ENCODE results near the gene SMIM27.
A peak's percentile ranks its signal among the peaks of the same experiment; 100 is the strongest.
"Not testable (repeated sequence)": the region's sequence is repeated elsewhere in the genome, so short reads cannot be mapped to it uniquely, and the experiment has no call there.

SMIM27 gene, protein sequence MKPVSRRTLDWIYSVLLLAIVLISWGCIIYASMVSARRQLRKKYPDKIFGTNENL

DNA sequence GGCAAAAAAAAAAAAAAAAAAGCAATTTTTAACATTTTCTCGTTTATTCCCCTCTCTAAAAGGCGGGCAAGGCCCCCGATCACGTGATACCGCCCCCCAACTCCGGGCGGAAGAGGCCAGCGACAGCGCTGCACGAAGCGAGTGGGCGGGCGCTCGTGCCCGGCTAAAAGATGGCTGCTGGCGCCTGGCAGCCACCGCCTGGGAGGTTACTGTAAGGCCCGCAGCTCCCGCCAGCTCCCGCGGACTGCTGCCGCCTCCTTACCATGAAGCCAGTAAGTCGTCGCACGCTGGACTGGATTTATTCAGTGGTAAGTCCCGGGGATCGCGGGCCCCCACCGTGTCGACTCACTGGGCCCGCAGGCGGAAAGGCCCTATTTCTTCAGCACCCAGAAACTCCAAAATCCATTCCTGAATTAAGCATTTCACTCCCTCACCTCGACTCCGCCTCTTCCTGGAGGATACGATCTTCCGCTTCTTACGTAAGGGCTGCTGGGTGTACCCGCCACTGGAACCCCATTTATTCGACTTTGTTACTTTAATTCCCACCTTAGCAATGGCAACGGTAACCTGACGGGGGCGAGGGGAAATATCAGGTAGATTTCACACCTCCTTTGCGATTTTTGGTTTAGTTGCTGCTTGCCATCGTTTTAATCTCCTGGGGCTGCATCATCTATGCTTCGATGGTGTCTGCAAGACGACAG, at the start of gene SMIM27, which contains the start of gene TOPORS:
SMIM27 (plus strand) TSS at position 156 of the 701 bp plus-strand sequence; CDS start at position 264, 108 bp downstream.
TOPORS (minus strand) TSS at position 415 of the 701 bp plus-strand sequence; CDS start at position 265, 150 bp downstream.
- peak; percentile 83 to 85 for DNase-seq (ENCODE audit: low read depth in 1 of 2, low spot score in 1 of 2)

DNA sequence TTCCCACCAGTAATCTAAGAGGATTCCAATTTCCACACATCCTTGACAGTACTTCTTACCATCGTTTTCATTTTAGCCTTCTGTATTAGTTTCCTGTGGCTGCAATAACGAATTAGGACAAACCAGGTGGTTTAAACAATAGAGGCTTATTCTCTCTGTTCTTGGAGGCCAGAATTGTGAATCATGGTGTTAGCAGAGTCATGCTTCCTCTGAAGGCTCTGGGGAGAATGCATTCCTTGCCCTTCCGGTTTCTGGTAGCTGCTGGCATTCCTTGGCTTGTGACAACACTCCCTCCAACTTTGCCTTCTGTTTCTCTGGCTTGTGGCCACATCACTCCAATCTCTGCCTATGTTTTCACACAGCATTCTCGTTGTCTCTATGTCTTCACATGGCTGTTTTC, 49.7 kb upstream of the SMIM27 start:
- DNase-seq (ENCODE audit: low read depth in 1 of 2, low spot score in 1 of 2): no peak

DNA sequence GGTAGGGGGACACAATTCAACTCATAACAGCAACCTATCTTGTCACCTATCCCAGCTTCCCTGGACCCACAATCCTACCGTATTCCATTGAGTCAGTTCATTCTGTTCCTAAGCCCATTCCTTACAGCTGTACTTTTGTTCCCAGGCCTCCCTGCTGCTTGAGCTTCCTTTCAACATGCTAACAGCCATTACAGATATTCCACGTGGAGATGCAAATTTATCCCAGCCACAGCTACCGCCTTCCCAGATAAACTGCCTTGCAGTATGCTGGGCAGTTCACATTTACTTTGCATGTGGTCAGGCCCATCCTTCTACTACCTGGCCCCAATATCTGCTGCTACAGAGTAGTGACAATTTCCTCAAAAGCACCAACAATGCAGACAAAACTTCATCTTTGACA, 49.1 kb upstream of the SMIM27 start:
- no peak for DNase-seq (ENCODE audit: low read depth in 1 of 2, low spot score in 1 of 2)

DNA sequence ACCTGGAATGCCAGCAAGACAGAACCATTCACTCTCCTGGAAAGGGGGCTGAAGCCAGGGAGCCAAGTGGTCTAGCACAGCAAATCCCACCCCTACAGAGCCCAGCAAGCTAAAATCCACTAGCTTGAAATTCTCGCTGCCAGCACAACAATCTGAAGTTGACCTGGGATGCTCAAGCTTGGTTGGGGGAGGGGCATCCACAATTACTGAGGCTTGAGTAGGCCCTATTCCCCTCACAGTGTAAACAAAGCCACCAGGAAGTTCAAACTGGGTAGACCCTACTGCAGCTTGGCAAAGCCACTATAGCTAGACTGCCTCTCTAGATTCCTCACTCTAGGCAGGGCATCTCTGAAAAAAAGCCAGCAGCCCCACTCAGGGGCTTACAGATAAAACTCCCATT, 43.4 kb upstream of the SMIM27 start:
- no peak for DNase-seq (ENCODE audit: low read depth in 1 of 2, low spot score in 1 of 2)

DNA sequence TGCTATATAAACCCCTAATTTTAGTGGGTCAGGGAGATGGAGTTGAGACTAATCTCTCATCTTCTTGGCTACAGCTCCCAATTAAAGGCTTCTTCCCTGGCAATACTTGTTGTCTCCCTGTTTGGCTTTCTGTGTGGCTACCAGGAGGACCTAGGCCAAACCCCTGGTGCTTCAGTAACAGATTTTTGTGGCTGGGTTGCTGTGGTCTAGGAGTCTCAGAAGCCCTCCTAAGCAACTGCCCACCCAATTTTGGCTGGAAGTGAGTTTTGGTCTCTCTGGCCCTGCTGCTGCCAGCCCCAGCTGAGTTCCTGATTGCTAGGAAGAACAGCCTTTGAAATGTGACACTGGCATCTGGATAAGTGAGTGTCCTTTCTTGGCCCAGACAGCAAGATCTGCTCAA, 35.9 kb upstream of the SMIM27 start:
- no peak for DNase-seq (ENCODE audit: low read depth in 1 of 2, low spot score in 1 of 2)

DNA sequence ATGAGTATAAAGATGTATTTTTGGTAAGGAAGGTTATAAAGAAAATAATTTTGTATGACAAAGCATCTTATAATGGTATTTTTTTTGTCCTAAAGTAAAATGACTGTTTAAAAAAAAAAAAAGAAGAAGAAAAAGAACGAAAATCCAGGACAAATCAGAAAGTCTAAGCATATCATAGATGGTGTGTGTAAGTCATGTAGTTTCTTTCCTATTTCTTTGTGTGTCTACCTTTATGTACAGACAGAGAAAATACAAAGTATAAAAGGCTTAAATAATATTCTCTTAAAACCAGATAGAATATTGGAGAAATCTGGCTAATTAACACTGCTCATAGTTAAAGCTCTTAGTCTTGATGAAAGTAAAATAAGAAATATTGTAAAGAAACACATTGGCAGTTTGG, 33.9 kb upstream of the SMIM27 start:
- no peak for DNase-seq (ENCODE audit: low read depth in 1 of 2, low spot score in 1 of 2)

DNA sequence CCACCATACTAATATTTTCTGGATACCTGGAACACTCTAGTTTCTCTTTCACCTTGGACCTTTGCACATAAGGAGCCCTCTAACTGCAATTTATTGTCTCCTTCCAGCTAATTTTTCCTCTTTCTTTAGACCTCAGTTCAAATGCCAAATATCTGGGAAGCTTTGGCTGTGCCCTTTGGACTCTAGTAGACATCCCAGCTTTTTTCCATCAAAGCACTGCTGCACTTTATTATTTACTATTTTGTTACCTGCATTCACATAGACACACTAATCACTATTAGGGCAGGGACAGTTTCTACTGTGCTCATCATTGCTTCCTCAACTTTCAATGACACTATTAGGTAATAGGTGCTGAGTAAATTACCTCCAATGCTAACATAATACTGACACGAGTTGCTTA, 28.2 kb upstream of the SMIM27 start:
- DNase-seq (ENCODE audit: low read depth in 1 of 2, low spot score in 1 of 2): no peak

DNA sequence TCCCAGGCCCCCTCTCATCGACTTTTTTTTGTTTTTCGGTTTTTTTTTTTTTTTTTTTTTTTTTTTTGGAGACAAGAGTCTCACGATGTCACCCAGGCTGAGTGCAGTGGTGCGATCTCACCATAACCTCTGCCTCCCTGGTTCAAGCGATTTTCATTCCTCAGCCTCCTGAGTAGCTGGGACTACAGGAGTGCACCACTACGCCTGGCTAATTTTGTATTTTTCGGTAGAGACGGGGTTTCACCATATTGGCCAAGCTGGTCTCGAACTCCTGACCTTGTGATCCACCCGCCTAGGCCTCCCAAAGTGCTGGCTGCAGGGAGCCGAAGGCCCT, 27.6 kb upstream of the SMIM27 start:
- DNase-seq (ENCODE audit: low read depth in 1 of 2, low spot score in 1 of 2): not testable (repeated sequence)

DNA sequence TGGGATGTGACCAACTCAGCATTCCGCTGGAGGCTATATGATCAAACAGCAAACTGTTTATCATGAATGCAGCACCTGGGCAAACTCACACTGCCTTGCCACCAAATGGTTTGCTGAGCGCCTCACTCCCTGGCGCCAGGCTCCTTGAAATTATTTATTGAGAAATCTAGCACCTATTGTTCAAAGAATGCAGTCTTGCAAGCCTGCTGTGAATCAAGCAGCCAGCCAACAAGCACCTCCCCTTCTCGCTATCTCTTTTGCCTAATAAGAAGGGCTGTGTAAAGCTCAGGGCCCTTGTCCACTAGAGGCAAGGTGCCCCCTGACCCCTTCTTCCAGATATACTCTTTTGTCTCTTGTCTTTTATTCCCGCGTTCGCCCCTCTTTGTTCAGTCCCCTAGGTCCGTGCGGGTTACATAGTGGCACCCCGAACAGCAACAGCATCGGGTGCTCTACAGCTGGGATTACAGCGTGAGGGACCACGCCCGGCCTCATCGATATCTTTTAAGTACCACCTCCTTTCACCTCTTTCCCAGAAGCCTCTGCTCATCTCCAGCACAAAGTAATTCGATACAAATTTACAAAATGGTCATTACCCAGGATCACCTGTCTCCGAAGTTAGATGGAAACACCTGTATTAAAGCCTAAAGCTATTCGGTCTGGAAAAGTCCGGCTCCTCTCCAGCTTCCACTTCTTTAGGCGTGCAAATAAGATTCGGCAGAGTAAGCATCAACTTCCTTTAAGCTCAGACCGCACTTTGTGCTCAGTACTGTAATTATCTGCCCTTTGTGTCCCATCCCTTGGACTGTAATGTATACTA, 27.0 kb upstream of the SMIM27 start:
- DNase-seq (ENCODE audit: low read depth in 1 of 2, low spot score in 1 of 2): no peak

DNA sequence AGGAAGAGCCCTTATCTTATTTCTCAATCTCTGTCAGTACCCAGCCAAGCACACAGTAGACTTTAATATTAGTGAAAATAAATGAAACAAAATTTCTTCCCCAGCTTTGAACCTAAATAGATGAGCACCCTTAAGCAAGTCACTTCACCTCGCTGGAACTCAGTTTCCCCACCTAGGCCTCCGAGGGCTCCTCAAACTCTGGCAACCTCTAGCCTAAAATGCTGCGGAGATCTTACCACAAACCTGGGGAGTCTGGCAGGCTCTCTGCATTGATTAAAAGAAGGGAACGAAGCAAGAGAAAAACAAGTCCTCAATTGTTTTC, 26.5 kb upstream of the SMIM27 start:
- no peak for DNase-seq (ENCODE audit: low read depth in 1 of 2, low spot score in 1 of 2)

DNA sequence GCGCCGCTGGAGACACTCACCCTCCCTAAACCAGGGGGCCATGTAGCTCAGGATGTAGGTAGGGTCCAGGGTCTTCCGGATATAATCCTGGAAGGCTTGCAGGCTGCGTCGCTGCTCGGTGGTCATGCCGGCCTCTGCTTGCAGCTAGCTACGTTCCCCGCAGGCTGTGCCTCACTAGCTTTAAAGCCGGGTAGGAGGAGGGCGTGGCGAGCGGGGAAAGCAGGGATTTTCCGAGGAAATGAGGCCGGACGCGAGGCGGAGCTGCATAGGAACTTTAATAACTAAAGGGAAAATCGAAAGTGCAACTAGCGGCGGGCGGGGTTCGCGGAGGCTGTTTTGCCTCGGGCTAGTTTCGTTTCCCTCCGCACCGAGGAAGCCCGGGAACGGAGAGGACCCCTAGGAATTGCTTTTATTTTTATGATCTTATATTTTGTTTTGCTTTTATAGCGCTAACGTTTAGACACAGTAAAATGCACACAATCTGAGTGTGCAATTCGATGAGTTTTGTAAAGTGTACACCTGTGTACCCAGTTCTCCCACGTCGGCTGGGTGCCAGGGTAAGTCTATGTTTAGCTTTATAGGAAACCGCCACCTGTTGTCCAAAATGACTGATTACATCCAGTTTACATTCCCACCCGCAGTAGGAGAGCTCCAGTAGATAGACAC, 26.0 kb upstream of the SMIM27 start, which contains the start of gene RIGI:
RIGI (minus strand) TSS at position 156 of the 666 bp plus-strand sequence; CDS start at position 126, 30 bp downstream.
- DNase-seq (ENCODE audit: low read depth in 1 of 2, low spot score in 1 of 2): peak; percentile 42 to 61

DNA sequence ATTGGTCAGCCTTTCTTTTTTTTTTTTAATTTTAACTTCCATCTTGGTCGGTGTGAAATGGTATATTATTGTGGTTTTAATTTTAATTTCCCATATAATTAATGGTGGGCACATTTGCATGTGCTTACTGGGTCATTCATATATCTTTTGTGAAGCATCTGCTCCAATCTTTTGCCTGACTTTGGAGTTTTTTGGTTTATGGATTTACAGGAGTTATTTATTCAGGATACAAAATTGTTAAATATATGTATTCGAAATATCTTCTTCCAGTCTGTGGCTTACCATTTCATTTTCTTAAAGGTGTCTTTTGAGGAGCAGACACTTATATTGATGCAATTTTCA, 25.4 kb upstream of the SMIM27 start:
- no peak for DNase-seq (ENCODE audit: low read depth in 1 of 2, low spot score in 1 of 2)

DNA sequence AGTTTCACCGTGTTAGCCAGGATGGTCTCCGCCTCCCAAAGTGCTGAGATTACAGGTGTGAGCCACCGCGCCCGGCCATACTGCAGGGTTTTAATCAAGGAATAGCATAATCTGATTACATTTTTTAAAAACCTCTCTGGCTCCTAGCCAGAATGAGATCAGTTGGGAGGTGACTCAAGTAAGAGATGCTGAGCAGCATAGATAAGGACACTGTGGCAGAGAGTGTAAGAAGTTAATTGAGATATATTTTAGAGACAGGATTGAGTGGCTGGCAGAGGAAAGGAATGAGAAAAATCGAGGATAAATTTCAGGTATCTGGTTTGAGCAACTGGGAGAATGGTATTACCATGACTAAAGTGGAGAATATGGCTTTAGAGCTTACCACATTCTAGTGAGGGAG, 18.8 kb upstream of the SMIM27 start:
- DNase-seq (ENCODE audit: low read depth in 1 of 2, low spot score in 1 of 2): no peak

DNA sequence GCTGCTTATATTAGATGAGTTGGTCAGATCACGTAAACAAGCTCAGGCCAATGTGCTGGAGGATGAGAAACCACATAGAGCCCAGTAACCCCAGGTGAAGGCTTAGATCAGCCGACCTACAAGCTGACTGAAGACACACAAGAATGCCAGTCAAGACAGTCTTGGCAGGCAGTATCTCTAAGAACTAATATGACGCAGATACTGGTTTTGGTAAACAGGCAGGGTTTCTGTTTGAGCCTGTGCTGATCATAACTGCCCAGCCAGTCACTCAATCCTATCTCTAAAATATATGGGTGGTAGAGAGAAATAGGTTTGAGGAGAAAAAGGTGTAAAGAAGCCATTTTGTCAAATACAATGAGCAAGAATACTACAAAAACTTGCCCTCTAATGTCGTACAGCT, 18.3 kb upstream of the SMIM27 start:
- no peak for DNase-seq (ENCODE audit: low read depth in 1 of 2, low spot score in 1 of 2)

DNA sequence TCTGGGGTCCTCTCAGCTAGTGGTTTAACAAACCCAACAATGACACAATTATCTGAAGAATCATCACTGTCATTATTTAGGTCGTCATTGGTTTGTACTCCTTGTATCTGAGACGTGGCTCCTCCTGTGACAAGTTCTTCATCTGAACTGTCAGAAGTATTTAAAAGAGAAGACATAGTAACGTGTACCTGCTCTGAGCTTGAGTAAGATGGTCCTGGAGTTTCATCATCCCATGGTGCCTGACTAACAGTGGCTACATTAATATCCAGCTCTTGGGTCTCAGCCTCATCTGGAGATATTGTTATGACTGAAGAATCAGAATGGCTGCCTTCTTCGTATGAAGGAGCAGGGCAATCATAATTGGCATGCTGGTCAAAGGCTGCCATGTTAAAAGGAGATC, 9.1 kb upstream of the SMIM27 start:
- DNase-seq (ENCODE audit: low read depth in 1 of 2, low spot score in 1 of 2): no peak

DNA sequence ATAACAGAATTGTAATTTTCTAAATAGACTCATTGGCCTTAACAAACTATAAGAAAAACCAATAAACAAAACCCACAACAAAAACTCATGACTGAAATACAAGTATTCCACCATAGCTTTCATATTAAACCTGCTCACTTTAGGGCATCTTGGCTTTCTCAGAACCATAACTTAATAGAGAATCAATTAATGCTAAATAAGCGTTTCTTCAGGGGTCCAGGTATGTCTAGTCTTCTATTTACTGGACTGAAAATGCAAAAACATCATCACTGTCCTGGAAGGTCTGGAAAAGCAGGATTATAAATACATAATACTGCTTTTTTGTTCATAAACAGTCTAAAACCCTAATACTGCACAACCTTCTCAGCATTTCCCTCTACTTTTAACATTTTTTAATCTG, 6.2 kb upstream of the SMIM27 start:
- no peak for DNase-seq (ENCODE audit: low read depth in 1 of 2, low spot score in 1 of 2)

DNA sequence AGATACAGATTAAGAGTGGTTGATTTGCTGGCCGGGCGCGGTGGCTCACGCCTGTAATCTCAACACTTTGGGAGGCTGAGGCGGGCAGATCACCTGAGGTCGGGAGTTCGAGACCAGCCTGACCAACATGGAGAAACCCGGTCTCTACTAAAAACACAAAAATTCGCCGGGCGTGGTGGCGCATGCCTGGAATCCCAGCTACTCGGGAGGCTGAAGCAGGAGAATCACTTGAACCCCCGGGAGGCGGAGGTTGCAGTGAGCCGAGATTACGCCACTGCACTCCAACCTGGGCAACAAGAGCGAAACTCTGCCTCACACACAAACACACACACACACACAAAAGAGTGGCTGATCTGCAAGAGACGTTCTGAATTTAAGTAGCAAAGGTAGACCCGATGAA, 3.9 kb upstream of the SMIM27 start:
- not testable (repeated sequence) for DNase-seq (ENCODE audit: low read depth in 1 of 2, low spot score in 1 of 2)

DNA sequence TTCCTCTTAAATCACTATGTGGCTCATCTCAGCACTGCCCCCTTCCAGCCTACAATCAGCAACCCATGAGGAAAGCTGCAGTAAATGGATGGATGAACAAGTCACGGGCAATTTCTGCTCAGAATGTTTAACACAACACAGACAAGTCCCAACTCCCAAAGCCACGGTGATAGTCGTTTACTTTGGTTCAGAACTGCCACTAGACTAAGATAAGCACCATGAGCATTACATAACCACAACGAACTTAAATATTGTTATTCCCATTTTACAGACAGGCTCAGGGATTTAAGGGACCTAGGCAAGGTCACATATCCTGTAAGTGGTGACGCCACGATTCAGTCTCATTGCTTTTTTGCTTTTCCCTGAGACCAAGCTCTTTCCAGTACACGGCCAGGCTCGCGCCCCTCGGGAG, 2.0 kb upstream of the SMIM27 start:
- DNase-seq (ENCODE audit: low read depth in 1 of 2, low spot score in 1 of 2): peak in 1 of 2 donors; percentile 7

DNA sequence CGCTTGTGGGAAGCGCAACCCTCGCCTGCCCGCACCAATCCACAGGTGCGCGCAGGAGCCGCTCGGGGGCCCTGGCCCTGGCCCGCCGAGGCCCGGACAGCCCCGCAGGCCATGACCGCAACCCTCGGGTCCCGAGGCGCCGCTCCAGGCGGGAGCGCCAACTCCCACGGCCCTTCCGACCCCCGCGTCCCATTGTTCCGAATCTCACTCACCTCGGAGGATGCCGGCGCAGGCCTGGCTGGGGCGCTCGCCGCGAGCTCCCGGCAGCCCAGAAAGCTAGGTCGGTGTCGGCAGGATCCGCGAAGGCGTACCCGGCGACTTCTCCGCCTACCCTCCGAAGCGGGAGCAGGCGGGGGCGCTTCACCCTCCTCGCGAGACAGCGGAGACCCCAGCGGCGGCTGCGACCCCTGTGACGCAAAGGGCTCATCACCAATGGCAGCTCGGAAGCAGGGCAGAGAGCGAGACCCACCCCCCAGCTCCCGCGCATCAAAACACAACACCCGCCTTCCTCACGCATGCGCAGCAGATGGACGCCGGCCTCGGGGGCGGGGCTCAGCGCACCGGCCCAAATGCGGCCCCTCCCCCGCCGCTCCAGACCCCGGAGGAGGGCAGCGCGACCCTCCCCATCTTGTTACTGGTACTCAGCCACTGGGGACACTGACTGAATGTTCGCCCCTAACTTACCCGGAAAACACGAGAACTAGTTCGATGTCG, 1.4 kb upstream of the SMIM27 start:
- peak; percentile 84 to 87 for DNase-seq (ENCODE audit: low read depth in 1 of 2, low spot score in 1 of 2)

DNA sequence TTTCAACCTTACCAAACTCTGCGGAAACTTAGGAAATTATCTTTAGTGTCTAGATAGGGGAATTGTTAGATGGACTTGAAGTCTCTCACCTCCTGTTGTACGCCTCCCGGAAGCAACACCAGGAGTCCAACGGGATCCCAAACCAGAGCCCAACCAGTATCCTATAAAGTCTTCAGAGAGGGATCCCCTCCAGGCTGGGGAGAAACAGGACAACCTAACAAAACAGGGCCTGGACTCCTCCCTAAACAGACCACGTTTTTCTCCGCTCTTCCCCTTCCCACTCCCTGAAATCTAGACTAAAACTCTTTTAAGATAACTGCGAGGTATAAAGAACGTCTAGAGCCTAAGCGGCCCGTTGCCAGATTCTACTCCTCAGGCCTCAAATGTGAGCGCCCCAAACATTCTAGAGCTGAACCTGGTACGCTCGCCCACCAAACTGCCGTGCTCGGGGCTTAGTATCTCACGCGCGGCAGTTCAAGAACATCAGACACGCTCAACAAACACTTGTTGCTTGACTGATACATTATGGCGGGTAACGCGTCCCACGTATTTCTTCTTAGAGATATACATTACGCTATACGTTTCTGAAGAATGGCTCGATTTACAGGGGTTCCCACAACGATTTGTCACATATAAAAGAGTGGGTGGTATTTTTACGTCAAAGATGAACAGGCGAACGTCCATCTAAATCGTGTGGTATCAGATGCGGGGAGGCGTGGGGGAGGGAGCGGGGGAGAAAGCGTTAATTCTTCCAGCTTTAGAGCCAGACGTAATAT, 663 bp upstream of the SMIM27 start:
- DNase-seq (ENCODE audit: low read depth in 1 of 2, low spot score in 1 of 2): peak; percentile 24 to 42

DNA sequence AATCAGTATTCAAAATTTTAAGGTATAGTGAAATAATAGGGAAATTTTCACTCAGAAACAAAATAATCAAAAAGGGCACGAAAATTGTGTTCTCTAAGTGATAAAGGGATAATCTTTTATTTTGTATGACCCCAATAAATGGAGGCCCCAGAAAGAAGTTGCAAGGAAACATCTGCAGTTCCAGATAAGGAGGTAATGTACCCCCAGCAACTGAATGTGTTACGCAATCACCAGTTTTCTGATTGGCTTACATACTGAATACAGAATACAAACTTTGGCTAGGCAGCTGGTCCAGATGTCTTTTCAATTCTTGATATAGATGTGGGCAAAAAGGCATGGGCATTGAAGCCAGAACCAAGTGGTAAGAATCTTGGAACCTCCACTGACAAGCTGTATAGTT, 2.0 kb downstream of the SMIM27 start:
- DNase-seq (ENCODE audit: low read depth in 1 of 2, low spot score in 1 of 2): no peak

All from activated CD4-positive, alpha-beta T cell treated with anti-CD3 and anti-CD28 coated beads, Interleukin-2, amount 50 U/mL, for 24 hours (primary cell).